Measurements from ENCODE around the gene SEC31B. TPM values are rescaled to one million over a fixed set of nuclear protein-coding genes. Genes with fewer than 3 reads are reported as not detected.
A peak's percentile ranks its signal among the peaks of the same experiment; 100 is the strongest.

Gene SEC31B
- total and polyA plus RNA-seq, 2 of the 8 experiments (the other 6 are each of a cell fraction or from before 2014, with no cell fraction given): 4.1 to 5.3 TPM

DNA sequence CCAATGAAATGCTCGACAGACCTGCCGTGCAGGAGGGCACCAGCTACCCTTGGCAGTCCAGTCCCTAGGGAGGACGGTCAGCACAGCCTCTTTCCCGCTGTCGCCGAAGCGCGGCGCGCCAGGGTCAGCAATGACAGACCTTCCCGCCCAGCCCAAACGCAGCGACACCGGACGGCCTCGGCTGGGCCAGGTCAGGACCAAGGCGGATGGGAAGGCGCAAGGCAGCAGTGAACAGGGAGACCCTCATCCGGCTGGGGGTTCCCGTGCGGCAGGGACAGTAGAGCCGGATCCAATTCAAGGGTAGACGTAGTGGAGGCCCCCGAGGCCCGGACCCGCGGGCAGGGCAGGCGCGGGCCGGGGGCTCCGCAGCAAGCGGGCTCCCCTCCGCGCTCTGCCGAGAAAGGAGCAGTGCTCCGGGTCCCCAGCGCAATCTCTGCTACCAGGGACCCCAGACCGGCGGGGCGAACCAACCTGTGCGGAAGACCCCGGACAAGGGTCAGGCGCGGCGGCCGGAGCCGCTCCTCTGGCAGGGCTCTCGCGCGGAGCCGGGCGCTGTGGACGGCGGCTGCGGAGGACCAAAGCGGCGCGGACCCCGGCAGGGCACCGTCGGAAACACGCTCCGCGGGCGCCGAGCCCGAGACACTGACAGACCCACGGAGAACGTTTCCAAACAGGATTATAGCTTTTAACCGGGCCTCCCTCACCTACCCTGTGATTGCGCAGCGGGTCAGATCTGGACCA, at the start of gene SEC31B (continued):
- no peak for TF ChIP-seq TCF12 (IDR thresholded peaks at IDR 0.05; ENCODE audit: low read depth, low read length)
- no peak for TF ChIP-seq JUND (IDR thresholded peaks at IDR 0.05; ENCODE audit: low read length)
- no peak for TF ChIP-seq RFX5 (IDR thresholded peaks at IDR 0.05; ENCODE audit: borderline replicate concordance, low read depth, low read length)
- no peak; the same call in 1 of the 2 replicates for TF ChIP-seq POLR2AphosphoS5 (IDR thresholded peaks at IDR 0.05; ENCODE audit: low read depth, low read length)
- TF ChIP-seq ATF2 (IDR thresholded peaks at IDR 0.05; ENCODE audit: low read length): no peak
- no peak for TF ChIP-seq EP300 (IDR thresholded peaks at IDR 0.05; ENCODE audit: borderline replicate concordance in 1 of 2, low read depth in 2 of 2, low read length in 2 of 2)
- TF ChIP-seq SRF (IDR thresholded peaks at IDR 0.05; ENCODE audit: low read depth, low read length): no peak
- no peak for TF ChIP-seq FOSL1 (IDR thresholded peaks at IDR 0.05; ENCODE audit: insufficient read depth, low read depth, low read length)
- peak; percentile 29 to 42; a peak in 3 of 4 replicates for TF ChIP-seq RAD21 (IDR thresholded peaks at IDR 0.05 in 1 of 2, conservative IDR thresholded peaks at IDR 0.05 in 1 of 2; ENCODE audit: low read depth in 2 of 2, low read length in 2 of 2)
- TF ChIP-seq POU5F1 (IDR thresholded peaks at IDR 0.05; ENCODE audit: low read depth, low read length): no peak
- no peak for TF ChIP-seq MAFK (IDR thresholded peaks at IDR 0.05; ENCODE audit: low read depth, low read length)
- TF ChIP-seq, protein P1, sequence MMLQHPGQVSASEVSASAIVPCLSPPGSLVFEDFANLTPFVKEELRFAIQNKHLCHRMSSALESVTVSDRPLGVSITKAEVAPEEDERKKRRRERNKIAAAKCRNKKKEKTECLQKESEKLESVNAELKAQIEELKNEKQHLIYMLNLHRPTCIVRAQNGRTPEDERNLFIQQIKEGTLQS (IDR thresholded peaks at IDR 0.05; ENCODE audit: insufficient read depth, low read depth, low read length): no peak

All from H1 (cell line).